ENCODE data around the gene CCDC12.

GRCh38 chr3:47020311-47020710 lies 43.8 kb upstream of the CCDC12 start:
- TF ChIP-seq EZH2 (IDR thresholded peaks at IDR 0.05), result no peak
- TF ChIP-seq, protein P1, sequence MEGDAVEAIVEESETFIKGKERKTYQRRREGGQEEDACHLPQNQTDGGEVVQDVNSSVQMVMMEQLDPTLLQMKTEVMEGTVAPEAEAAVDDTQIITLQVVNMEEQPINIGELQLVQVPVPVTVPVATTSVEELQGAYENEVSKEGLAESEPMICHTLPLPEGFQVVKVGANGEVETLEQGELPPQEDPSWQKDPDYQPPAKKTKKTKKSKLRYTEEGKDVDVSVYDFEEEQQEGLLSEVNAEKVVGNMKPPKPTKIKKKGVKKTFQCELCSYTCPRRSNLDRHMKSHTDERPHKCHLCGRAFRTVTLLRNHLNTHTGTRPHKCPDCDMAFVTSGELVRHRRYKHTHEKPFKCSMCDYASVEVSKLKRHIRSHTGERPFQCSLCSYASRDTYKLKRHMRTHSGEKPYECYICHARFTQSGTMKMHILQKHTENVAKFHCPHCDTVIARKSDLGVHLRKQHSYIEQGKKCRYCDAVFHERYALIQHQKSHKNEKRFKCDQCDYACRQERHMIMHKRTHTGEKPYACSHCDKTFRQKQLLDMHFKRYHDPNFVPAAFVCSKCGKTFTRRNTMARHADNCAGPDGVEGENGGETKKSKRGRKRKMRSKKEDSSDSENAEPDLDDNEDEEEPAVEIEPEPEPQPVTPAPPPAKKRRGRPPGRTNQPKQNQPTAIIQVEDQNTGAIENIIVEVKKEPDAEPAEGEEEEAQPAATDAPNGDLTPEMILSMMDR (IDR thresholded peaks at IDR 0.05), result no peak
- TF ChIP-seq EZH2phosphoT487 (IDR thresholded peaks at IDR 0.05), result no peak
